ENCODE data around the gene RPUSD1.
"Not testable (repeated sequence)": the region's sequence is repeated elsewhere in the genome, so short reads cannot be mapped to it uniquely, and the experiment has no call there.

RPUSD1 gene

DNA sequence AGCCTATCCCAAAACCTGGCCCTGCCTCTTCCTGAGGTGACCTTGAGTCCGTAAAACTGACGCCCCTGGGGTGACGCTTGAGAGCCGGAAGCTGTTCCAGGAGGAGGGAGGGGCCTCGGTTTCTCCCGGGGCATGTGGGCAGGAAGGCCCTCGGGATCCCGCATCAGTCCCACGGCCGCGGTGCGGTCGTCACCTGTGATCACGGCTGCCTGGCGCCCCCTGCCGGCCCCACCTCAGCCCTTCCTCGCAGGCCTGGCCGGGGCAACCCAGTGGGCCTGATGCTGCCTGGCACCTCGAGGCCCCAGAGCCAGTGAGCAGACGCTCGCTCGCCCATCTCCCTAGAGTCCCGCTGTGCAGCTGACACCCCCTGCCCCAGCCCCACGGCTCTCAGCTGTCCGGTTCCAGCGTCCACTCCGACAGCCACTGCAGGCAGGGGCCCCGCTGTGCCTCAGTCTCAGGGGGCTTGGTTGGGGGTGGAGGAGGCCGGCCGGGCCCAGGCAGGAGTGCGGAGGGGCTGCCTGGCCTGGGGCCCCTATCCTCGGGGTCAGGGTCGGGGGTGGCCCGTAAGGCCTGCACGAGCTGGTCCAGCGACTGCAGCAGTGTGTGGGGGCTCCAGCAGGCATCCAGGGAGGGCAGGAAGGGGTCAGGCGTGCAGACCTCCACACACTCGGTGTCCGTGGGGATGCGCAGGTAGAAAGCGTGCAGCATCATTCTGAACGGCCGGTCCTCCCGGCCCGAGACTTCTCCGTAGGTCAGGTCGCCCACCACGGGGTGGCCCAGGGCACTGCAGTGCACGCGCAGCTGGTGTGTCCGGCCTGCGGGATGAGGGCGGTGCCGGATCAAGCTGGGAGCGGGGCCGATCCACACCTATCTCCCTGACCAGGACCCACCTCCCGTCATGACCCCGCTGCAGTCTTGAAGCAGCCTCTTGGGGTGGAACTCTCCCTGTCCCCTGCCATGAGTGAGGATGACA lies 2.3 kb downstream of the RPUSD1 start:
- in situ Hi-C loops (cut with MboI; ENCODE audit: low sequenced_read_pairs): loop anchor here (10.0 kb wide), 1 partner anchor 101 kb away; the partner anchor contains the start of genes JMJD8 and STUB1

DNA sequence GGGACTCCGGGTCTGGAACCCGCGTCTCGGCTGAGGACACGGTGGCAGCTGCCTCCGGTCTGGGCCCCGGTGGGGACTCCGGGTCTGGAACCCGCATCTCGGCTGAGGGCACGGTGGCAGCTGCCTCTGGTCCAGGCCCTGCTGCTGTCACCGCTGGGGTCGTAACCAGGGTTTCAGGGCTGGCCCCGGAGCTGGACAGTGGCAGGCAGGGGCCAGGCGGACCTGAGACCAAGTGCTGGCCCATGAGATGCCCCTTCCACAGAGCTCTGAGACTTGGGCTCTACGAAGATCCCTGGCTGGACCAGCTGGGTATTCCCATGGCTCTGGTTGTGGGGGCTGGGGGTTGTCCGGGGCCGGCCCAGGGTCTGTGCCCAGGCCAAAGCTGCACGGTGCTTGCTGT lies 3.8 kb downstream of the RPUSD1 start:
- in situ Hi-C loops (cut with MboI; ENCODE audit: low sequenced_read_pairs): loop anchor here (10.0 kb wide), 1 partner anchor 100 kb away; the partner anchor contains the start of genes JMJD8 and STUB1

DNA sequence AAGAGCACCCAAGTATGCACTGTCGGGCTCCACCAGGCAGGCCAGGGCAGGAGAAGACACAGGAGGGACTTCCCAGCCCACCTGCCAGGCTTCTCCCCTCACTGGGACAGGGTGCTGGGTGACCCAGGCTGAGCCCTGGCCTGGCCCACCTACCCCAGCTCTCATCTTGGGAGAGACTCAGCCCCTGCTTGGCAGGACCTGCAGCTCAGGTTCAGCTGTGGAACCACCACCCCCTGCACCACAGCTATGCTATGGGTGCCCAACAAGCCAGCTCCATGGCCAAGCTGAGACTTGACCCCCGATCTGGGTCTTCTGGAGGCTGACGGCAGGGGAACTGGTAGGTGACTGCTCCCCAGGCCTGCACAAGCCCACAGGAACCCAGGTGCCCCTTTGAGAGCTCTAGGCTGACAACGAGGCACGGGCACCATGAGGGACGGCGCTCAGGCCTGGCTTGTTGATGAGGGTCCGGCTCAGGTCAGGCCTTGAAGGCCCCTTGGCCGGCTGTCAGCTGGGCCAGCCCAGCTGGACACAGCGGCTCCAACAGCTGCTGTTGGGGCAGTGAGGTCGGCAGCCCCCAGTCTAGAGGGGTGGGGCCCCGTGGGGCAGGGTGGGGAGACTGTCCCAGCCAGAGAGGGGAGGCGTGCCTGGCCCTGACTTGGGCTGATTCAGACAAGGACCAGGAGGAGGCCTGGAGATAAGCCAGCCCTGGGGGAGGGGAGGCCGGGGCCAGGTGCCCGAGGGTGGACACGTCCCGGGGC lies 4.6 kb downstream of the RPUSD1 start:
- in situ Hi-C loops (cut with MboI; ENCODE audit: low sequenced_read_pairs): loop anchor here (10.0 kb wide), 1 partner anchor 99 kb away; the partner anchor contains the start of genes JMJD8 and STUB1

DNA sequence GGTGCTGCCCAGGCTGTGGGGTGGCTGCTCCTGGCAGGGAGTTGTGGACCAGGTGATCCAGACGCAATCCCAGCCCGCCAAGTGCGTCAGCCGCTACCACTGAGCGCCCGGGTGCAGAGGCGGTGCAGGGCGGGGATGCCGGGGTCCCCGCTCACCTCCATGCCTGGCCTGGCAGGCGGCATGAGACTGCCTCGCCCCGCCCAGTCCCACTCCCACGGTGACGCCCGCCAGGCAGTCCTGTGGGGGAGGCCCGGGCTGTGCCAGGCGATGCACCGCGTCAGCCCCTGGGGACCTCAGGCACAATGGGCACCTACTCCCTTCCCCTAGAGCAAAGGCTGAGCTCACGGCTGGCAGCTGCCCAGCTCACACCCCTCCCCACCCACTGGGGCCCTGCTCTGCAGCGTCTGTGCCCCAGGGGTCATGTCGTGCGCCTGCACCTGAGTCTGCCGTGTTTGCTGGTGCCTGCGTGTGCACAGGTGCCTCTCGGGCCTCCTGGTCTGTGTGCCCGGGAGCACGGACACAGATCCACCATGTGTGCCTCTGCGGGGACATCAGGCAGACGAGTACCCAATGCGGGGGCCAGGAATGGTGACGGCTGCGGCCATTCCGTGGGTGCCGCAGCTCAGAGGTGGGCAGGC lies 5.3 kb downstream of the RPUSD1 start:
- in situ Hi-C loops (cut with MboI; ENCODE audit: low sequenced_read_pairs): loop anchor here (10.0 kb wide), 1 partner anchor 98 kb away; the partner anchor contains the start of genes JMJD8 and STUB1

DNA sequence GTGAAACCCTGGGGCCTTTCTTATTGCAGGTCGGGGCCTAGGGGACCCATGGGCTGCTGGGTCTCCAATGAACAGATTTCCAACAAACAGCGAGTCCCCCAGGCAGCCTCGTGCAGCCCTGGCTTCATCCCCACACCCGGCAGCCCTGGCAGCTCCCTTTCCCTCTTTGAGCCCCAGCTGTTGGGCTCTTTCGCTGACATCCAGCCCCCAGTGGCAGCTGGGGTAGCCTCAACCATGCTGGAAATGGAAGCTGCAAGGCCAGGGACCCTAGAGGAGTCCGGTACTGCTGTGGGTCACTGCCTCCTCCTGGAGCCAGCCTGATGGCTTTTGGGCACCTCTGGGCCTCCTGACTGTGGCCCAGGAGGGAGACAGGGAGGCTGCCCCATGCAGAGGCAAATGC lies 5.9 kb downstream of the RPUSD1 start:
- in situ Hi-C loops (cut with MboI; ENCODE audit: low sequenced_read_pairs): loop anchor here (10.0 kb wide), 1 partner anchor 97 kb away; the partner anchor contains the start of genes JMJD8 and STUB1

DNA sequence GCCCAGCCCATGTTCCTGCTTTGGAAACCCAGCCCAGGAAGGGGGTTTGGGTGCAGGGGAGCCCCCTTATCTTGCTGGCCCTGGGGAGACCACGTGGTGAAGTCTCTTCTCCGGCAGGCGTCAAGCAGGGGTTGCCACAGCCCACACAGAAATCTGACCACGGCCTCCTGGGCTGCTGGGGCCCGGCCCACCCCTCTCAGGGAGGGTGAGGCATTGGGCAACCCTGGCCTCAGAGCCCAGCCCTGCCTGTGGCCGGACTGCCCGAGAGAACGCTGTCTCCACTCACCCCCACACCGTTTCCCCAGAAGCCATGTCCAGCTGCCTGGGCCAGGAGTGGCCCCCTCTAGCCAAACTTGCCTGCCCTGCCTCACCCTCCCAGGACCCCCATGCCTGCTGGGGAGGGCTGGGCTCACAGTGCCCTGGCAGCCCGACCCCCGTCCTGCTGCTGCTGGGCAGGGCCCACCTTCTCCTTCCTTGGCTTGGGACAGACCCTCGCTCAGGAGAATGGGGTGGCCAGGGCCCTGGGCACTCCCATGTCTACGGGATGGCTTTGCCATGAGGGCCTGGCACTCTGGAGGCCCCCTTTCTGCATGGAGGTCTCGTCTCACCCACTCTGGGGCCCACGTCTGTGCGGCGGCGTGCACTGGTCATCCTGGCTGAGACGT lies 6.7 kb downstream of the RPUSD1 start:
- in situ Hi-C loops (cut with MboI; ENCODE audit: low sequenced_read_pairs): loop anchor here (10.0 kb wide), 1 partner anchor 97 kb away; the partner anchor contains the start of genes JMJD8 and STUB1

DNA sequence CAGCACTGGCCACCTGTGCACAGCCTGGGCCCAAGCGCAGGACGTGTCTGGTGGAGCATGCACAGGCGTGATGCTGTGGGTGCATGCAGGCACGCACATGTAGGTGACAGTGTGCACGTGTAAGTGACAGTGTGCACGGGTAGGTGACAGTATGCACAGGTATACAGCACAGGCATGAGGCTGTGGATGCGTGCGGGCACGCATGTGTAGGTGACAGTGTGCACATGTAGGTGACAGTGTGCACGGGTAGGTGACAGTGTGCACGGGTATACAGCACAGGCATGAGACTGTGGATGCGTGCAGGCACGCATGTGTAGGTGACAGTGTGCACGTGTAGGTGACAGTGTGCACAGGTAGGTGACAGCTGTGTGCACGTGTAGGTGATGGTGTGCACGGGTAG lies 7.9 kb downstream of the RPUSD1 start:
- in situ Hi-C loops (cut with MboI; ENCODE audit: low sequenced_read_pairs): loop anchor here (10.0 kb wide), 1 partner anchor 95 kb away; the partner anchor contains the start of genes JMJD8 and STUB1

DNA sequence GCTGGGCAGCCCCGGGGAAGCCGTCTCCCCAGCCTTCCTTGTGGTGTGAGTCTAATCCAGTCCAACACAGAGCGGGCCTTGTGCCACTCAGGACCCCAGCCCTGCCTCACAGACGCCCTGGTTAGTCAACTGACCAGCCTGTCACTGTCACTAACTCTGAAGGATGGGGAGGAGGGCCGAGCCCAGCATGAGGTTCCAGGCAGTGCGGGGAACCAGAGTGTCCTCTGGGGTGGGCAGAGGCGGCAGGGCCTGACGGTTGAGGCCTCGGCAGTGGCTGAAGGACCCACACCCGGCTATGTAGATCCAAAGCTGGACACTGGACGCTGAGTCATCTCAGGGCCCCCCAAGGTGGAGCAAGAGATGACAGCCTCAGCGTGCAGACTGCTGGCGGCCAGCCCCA lies 8.6 kb downstream of the RPUSD1 start:
- in situ Hi-C loops (cut with MboI; ENCODE audit: low sequenced_read_pairs): no loop called here

DNA sequence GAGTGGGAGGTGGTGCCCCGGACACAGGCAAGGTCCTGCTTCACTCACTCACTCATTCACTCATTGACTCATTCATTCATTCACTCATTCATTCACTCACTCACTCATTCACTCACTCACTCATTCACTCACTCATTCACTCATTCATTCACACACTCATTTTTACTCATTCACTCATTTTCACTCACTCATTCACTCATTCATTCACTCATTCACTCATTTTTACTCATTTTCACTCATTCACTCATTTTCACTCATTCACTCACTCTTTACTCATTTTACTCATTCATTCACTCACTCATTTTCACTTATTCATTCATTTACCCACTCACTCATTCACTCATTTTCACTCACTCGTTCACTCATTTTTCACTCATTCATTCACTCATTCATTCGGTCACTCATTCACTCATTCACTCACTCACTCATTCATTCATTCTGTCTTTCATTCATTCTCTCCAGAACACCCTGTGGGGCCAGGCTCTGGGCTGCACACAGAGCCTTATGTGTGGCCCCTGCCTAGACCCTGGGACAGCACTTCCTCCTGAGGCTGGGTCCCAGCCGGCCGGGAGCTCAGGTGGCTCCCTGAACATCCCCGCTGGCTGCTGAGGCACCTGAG lies 9.2 kb downstream of the RPUSD1 start:
- in situ Hi-C loops (cut with MboI; ENCODE audit: low sequenced_read_pairs): no loop called here

DNA sequence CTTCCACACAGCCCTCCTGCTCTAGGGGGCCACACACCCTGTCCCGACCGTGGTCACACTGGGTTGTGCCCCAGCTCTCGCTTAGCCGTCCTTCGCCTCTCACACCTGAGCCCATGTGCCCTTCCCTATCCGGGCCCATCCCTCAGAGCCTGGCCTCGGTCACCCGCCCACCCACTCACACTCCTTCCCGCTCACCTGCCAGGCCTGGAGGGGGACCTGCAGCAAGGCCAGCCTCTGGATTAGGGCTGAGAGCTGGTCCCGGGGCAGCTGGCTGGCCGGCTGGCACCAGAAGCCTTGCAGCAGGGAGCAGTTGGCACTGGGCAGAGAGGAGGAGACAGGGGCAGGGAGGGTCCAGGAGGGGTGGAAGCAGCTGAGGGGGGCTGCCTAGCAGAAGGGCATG lies 9.7 kb downstream of the RPUSD1 start:
- in situ Hi-C loops (cut with MboI; ENCODE audit: low sequenced_read_pairs): no loop called here

DNA sequence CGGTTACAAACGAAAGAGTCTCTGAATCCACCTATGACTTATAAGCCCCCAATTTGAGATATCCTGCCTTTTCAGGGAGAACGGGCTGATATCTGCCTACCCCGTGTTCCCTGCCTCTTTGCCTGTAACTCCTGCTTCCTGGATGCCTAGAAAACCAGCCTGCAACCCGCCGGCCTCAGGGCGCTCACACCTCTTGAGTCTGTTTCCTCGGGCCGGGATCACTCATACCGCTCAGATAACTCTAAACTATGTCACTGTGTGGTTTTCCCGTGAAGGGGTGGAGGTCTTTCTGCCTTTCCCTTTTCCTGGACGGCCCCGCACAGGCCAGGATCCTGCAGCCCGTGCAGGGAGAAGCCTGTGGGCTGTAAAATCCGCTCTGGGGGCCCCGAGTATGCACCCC lies 10.4 kb downstream of the RPUSD1 start:
- in situ Hi-C loops (cut with MboI; ENCODE audit: low sequenced_read_pairs): no loop called here

DNA sequence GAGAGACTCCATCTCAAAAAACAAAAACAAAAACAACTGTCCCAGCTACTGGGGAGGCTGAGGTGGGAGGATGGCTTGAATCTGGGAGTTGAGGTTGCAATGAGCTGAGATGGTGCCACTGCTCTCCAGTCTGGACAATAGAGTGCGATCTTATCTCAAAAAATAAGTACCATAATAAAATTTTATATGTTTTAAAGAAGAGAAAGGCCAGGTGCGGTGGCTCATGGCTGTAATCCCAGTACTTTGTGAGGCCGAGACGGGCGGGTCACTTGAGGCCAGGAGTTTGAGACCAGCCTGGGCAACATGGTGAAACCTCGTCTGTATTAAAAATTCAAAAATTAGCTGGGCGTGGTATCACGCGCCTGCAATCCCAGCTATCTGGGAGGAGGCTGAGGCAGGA lies 11.4 kb downstream of the RPUSD1 start:
- in situ Hi-C loops (cut with MboI; ENCODE audit: low sequenced_read_pairs): no loop called here

DNA sequence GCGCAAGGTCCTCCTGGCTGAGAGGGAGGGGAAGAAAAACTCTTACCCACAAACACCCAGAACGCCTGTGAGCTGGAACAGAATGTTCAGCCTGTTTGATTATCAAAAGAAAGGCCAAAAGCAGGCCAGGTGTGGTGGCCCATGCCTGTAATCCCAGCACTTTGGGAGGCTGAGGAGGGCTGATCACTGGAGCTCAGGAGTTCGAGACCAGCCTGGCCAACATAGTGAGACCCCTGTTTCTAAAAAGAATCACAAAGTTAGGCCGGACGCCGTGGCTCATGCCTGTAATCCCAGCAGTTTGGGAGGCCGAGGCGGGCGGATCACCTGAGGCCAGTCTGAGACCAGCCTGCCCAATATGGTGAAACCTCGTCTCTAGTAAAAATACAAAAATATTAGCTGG lies 11.9 kb downstream of the RPUSD1 start:
- in situ Hi-C loops (cut with MboI; ENCODE audit: low sequenced_read_pairs): not testable (repeated sequence)

DNA sequence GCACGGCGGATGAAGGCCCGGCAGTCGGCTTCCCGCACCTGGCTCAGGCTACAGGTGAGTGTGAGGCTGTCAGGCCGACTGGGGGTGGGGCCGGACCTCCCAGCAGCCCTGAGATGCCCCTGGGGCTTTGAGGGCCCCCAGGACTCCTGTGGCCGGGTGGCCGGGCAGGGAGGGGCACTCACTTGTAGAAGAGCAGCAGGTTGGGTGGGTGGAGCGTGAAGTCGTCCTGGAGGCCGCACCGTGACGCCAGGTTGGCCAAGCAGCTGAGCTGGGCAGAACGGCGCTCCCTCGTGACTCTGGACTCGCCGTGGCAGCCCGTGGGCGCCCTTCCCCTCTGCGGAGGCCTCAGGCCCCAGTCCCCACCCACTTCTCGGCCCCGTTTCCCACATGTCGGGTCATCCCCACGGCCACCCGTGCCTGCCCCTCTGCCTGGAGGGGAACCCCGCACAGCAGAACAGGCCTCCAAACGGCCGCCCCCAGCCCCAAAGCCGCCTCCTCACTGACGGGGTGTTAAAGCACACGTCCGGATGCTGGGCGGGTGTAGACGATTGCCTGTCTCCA lies 12.9 kb downstream of the RPUSD1 start:
- in situ Hi-C loops (cut with MboI; ENCODE audit: low sequenced_read_pairs): no loop called here

DNA sequence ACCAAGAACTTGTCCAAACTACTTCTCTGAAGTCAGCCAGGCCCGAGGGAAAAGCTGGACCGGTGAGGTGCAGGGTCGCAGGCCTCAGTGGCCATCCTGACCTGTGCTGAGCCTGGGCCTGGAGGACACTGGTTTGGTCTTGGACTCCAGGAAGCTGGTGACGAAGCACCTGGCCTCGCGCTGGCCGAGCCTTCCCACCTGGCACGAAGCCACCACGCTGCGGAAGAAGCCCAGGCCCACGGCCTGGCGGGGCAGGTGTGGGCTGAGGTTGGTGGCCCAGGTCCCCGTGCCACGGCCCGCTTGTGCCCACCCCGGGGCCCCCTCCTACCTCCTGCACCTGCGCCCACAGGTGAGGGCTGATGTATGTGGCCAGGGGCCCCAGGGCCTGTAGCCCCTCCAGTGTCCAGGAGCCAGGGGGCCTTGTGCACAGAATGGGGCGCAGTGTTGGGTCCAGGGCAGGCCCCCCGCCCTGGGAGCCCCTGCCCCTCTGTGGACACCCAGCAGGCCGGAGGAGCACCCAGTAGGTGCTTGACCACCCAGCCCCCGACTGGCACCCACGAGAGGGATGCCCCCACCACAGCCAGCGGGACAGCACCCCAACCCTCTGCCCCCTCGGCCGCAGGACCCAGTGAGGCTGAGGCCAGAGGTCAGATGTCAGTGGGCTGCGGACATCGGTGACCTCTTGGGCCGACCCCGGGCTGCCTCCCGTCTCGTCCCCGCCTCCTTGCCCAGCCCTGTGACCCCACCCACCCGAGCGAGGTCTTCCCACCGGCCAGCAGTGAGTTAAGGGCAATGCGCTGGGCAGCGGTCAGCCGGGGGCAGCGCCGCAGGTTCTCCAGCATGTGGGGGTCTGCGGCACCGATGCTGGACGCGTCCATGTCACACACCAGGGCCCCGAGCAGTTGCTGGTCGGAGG lies 13.8 kb downstream of the RPUSD1 start:
- in situ Hi-C loops (cut with MboI; ENCODE audit: low sequenced_read_pairs): no loop called here

DNA sequence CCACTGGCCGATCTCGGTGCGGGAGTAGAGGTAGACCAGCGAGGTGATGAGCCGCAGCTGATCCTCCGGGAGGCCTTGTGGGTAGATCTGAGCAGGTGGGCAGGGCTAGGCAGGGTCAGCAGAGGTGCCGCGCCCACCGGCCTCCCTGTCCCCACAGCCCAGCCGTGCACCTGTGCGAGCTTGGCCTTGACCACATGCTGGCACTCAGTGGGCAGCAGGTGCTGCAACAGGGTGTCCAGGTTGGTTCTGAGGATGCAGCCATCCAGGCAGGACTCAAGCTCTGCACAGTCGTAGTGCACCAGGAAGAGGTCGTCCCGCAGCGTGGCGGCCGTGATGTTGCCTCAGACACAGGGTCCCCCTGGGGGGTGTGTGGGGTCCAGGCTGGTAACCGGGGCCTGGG lies 15.2 kb downstream of the RPUSD1 start:
- in situ Hi-C loops (cut with MboI; ENCODE audit: low sequenced_read_pairs): no loop called here

DNA sequence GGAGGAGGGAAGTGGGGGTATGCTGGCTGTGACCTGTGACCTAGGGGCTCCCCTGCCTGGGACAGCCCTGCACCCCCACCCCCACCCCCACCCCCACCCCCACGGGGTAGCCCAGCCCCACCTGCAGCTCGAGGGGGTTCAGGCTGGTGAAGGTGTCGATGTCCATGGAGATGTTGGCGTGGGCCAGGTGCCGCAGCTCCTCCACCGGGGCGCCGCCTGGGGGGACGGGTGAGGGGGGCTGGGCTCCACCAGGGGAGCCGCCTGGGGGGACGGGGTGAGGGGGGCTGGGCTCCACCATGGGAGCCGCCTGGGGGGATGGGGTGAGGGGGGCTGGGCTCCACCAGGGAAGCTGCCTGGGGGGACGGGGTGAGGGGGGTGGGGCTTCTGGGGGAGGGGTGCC lies 17.8 kb downstream of the RPUSD1 start:
- in situ Hi-C loops (cut with MboI; ENCODE audit: low sequenced_read_pairs): no loop called here

DNA sequence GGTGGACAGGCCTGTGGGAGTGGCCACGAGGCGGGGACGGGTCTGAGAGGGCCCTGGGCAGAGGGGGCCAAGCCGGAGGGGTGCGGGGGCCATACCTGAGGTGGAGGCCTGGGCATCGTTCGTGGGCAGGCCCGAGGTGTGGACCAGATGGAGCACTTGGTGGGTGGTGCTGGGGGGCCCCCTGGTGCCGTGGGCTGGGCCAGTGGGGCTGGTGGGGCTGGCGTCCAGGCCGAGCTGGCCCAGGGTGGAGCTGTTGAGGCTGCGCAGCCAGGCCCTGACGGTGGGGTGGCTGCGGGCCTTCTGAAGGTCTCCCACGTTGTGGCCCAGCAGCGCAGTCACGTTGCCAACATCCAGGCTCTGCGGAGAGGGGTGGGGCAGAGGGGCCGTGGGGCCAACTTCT lies 18.2 kb downstream of the RPUSD1 start:
- in situ Hi-C loops (cut with MboI; ENCODE audit: low sequenced_read_pairs): no loop called here

Measured in HL-60/S4 treated with phorbol 12-myristate 13-acetate at 8.2 ng/mL for 4 days and 3 days (cell line).